Forelimb muscle (tissue), 1 donor: ENCODE measurements around the gene KCNJ4. TPM values are rescaled to one million over a fixed set of nuclear protein-coding genes. Genes with fewer than 3 reads are reported as not detected.

Experiments used
- DNase-seq: peaks from one replicate; pipeline ENCODE4 v3.0.0-alpha.2; 2013; ENCODE audit warnings: low read depth
- polyA plus RNA-seq: library from polyadenylated mRNA; unstranded; fragments of 120-200 nt; gene quantifications from one replicate; pipeline ENCODE4 v1.2.1, GENCODE V29; 2013; ENCODE audit not compliant: insufficient read length

KCNJ4 gene
- polyA plus RNA-seq, 1 donor = 0.24 TPM

GRCh38 chr22:38431266-38432010 is 23.6 kb downstream of the KCNJ4 start:
- DNase-seq = no peak

- no peak for DNase-seq
Measured at GRCh38 chr22:38429499-38430068, 25.4 kb downstream of the KCNJ4 start.

- no peak for DNase-seq
Measured at GRCh38 chr22:38428714-38429113, 26.3 kb downstream of the KCNJ4 start.

- no peak for DNase-seq
Measured at GRCh38 chr22:38427940-38428339, 27.1 kb downstream of the KCNJ4 start.

GRCh38 chr22:38427465-38427864 is 27.5 kb downstream of the KCNJ4 start:
- DNase-seq = no peak

GRCh38 chr22:38426628-38427027 is 28.4 kb downstream of the KCNJ4 start:
- DNase-seq = no peak

- DNase-seq = no peak
Measured at GRCh38 chr22:38424525-38425080, 30.4 kb downstream of the KCNJ4 start.

- DNase-seq = no peak
Measured at GRCh38 chr22:38423512-38424503, 31.2 kb downstream of the KCNJ4 start.

GRCh38 chr22:38422611-38423511 is 32.1 kb downstream of the KCNJ4 start:
- no peak for DNase-seq

GRCh38 chr22:38420734-38421133 is 34.3 kb downstream of the KCNJ4 start:
- DNase-seq = no peak

GRCh38 chr22:38419858-38420160 is 35.2 kb downstream of the KCNJ4 start:
- DNase-seq = no peak

- no peak for DNase-seq
Measured at GRCh38 chr22:38419121-38419857, 35.7 kb downstream of the KCNJ4 start.

GRCh38 chr22:38418589-38418988 is 36.4 kb downstream of the KCNJ4 start:
- no peak for DNase-seq

GRCh38 chr22:38417252-38418060 is 37.5 kb downstream of the KCNJ4 start:
- DNase-seq = no peak

- no peak for DNase-seq
Measured at GRCh38 chr22:38416621-38417251, 38.3 kb downstream of the KCNJ4 start.

- no peak for DNase-seq
Measured at GRCh38 chr22:38415561-38416321, 39.3 kb downstream of the KCNJ4 start.

GRCh38 chr22:38415046-38415445 is 40.0 kb downstream of the KCNJ4 start:
- DNase-seq = no peak

GRCh38 chr22:38414009-38414395 is 41.0 kb downstream of the KCNJ4 start:
- DNase-seq = no peak
